ENCODE data around the gene CHCHD3.

CHCHD3 gene

DNA sequence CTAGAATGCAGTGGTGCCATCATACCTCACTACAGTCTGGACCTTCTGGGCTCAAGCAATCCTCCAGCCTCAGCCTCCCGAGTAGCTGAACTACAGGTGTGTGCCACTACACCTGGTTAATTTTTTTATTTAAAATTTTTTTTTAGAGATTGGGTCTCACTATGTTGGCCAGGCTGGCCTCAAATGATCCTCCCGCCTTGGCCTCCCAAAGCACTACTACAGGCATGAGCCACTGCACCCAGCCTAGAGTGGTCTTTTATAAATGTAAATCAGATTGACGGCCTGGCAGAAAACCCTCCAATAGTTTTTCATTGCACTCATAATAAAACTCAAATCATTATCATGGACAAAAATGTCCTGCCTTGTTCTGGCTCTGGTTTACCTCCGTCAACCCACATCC lies 303.9 kb downstream of the CHCHD3 start:
- no peak for DNase-seq (ENCODE audit: low read depth)
- H3K4me3 ChIP-seq (ENCODE audit: low read depth, low read length): no peak overlapping the region
- TF ChIP-seq, protein P1, sequence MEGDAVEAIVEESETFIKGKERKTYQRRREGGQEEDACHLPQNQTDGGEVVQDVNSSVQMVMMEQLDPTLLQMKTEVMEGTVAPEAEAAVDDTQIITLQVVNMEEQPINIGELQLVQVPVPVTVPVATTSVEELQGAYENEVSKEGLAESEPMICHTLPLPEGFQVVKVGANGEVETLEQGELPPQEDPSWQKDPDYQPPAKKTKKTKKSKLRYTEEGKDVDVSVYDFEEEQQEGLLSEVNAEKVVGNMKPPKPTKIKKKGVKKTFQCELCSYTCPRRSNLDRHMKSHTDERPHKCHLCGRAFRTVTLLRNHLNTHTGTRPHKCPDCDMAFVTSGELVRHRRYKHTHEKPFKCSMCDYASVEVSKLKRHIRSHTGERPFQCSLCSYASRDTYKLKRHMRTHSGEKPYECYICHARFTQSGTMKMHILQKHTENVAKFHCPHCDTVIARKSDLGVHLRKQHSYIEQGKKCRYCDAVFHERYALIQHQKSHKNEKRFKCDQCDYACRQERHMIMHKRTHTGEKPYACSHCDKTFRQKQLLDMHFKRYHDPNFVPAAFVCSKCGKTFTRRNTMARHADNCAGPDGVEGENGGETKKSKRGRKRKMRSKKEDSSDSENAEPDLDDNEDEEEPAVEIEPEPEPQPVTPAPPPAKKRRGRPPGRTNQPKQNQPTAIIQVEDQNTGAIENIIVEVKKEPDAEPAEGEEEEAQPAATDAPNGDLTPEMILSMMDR (IDR thresholded peaks at IDR 0.05; ENCODE audit: control insufficient read depth, extremely low read depth, insufficient read depth): no peak

DNA sequence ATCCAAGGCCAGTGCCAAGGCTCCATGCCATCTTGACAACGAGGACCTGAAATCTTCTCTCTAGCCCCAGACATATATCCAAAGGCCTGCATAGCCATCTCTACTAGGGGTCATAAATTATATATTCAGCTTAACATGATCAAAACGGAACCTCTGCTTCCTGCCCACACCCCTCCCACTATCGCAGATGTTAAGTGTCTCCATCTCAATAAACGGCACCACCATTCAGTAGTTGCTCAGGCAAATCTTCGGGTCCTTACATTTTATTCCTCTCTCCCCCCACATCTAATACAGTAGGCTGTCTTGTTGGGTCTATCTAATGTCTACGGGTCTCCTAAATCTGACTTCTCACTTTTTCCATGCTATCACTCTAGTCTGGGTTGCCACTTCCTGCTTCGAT lies 304.5 kb downstream of the CHCHD3 start:
- no peak overlapping the region for H3K4me3 ChIP-seq (ENCODE audit: low read depth, low read length)
- no peak for DNase-seq (ENCODE audit: low read depth)
- TF ChIP-seq, protein P1 (IDR thresholded peaks at IDR 0.05; ENCODE audit: control insufficient read depth, extremely low read depth, insufficient read depth): no peak

DNA sequence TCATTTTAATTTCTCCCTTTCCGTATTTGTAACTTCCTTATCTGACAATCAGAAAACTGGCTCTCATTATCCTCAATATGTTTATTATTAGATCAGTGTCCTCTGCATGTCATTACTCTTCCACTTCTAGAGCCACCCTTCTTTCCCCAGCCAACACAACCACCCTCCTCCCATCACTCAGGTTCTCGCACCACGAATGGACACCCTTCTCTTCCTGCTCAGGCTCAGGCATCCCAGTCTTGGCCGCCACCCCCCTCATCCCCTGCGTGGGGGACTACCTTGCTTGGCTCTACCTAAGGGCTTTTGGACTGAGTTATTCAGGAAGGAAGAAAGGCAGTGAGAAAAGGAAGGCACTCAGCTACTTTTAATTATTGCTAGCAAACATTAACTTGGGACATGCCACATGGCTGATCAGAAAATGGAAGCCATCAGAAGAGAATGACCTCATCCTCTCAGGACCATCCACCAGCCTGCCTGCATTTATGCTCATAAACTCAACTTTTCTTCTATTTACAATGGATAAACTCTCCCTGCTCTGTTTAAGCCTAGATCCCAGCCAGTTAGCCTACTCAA lies 305.8 kb downstream of the CHCHD3 start:
- no peak for DNase-seq (ENCODE audit: low read depth)
- no peak overlapping the region for H3K4me3 ChIP-seq (ENCODE audit: low read depth, low read length)
- TF ChIP-seq, protein P1 (IDR thresholded peaks at IDR 0.05; ENCODE audit: control insufficient read depth, extremely low read depth, insufficient read depth): no peak

DNA sequence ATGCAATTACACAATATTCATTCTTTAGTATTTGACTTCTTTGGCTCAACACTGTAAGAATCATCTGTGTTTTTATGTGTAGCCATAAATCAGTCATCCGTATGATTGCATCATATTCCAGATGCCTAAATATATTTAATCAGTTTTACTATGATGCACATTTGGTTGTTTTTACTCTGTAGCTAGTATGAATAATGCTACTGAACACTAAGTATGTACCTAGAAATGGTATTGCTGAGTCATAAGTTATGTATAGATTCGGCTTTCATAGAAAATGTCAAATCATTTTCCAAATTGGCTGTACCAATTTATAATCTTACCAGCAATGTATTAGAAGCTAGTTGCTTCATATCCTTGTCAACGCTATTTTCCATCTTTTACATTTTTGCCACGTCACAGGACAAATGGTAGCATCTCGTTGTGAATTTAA lies 308.3 kb downstream of the CHCHD3 start:
- TF ChIP-seq, protein P1 (IDR thresholded peaks at IDR 0.05; ENCODE audit: control insufficient read depth, extremely low read depth, insufficient read depth): no peak
- no peak for DNase-seq (ENCODE audit: low read depth)
- no peak overlapping the region for H3K4me3 ChIP-seq (ENCODE audit: low read depth, low read length)

DNA sequence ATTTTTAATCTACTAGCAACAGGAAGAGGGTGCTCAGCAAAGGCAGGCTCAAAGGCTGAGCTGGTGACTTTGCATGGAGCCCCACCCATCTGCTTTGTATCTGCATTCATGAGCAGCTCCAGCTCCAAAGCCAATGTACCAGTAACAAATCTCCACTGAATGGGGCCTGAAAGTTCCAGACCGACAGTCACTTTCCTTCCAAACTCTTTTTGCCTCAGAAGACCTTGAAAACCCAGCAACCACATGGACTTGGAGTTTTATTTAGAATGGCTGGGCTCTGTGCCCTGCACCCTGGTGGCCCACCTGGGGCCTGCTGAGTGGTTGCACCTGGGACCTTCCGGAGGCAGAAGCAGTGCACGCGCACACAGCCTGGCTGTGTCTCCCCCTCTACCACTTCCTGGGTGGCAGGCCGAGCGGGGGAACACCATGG lies 310.6 kb downstream of the CHCHD3 start:
- TF ChIP-seq, protein P1 (IDR thresholded peaks at IDR 0.05; ENCODE audit: control insufficient read depth, extremely low read depth, insufficient read depth): no peak
- H3K4me3 ChIP-seq (ENCODE audit: low read depth, low read length): no peak overlapping the region
- DNase-seq (ENCODE audit: low read depth): no peak

DNA sequence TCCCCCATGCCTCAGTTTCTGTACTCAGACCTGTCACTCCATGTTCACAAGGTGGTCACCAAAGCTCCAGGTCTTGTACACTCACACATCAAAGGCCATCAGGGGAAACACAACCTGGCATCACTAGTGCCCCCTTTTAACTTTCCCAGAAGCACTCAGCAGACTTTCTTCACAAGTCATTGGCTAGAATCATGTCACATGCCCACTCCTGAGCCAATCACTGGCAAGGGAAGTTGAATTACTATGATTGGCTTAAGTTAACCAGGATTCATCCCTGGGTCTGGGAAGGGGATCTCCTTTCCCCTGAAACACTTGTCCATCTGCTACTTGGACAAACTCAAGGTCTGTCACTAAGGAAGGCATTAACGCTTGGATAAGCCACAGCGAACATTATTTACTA lies 311.8 kb downstream of the CHCHD3 start:
- DNase-seq (ENCODE audit: low read depth): no peak
- no peak overlapping the region for H3K4me3 ChIP-seq (ENCODE audit: low read depth, low read length)
- TF ChIP-seq, protein P1 (IDR thresholded peaks at IDR 0.05; ENCODE audit: control insufficient read depth, extremely low read depth, insufficient read depth): no peak

DNA sequence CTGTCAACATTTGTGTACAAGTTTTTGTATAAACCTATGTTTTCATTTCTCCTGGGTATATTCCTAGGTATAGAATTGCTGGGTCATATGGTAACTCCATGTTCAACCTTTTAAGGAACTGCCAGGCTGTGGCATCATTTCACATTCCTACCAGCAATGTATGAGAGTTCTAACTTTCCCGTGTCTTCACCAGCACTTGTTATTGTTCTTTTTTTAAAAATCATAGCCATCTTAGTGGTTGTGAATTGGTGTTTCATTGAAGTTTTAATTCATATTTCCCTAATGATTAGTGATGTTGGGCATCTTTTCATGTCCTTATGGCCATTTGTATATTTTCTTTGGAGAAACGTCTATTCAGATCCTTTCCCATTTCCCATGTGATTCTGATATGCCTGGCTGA lies 312.6 kb downstream of the CHCHD3 start:
- no peak overlapping the region for H3K4me3 ChIP-seq (ENCODE audit: low read depth, low read length)
- TF ChIP-seq, protein P1 (IDR thresholded peaks at IDR 0.05; ENCODE audit: control insufficient read depth, extremely low read depth, insufficient read depth): no peak
- DNase-seq (ENCODE audit: low read depth): no peak

All from LNCaP clone FGC (cell line).